ENCODE data around the gene PANX2.
A peak's percentile ranks its signal among the peaks of the same experiment; 100 is the strongest.
"Not testable (repeated sequence)": the region's sequence is repeated elsewhere in the genome, so short reads cannot be mapped to it uniquely, and the experiment has no call there.

PANX2 gene

DNA sequence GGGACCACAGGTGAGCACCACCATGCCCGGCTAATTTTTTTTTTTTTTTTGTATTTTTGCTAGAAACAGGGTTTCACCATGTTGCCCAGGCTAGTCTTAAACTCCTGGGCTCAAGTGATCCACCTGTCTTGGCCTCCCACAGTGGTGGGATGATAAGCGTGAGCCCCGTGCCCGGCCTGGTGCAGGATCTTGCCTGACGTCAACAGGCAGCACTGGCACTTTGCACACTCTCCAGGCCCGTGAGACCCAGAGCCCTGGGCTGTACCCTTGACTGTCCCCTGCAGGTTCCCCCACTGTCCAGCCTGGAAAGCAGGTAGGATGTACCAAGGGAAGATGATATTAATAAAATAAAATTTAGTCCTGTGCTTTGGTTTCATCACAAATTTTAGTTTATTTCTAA is 29.1 kb upstream of the PANX2 start:
- no peak overlapping the region for H3K4me3 ChIP-seq (ENCODE audit: control insufficient read depth, low read depth, low read length)
- TF ChIP-seq, protein P1, sequence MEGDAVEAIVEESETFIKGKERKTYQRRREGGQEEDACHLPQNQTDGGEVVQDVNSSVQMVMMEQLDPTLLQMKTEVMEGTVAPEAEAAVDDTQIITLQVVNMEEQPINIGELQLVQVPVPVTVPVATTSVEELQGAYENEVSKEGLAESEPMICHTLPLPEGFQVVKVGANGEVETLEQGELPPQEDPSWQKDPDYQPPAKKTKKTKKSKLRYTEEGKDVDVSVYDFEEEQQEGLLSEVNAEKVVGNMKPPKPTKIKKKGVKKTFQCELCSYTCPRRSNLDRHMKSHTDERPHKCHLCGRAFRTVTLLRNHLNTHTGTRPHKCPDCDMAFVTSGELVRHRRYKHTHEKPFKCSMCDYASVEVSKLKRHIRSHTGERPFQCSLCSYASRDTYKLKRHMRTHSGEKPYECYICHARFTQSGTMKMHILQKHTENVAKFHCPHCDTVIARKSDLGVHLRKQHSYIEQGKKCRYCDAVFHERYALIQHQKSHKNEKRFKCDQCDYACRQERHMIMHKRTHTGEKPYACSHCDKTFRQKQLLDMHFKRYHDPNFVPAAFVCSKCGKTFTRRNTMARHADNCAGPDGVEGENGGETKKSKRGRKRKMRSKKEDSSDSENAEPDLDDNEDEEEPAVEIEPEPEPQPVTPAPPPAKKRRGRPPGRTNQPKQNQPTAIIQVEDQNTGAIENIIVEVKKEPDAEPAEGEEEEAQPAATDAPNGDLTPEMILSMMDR (IDR thresholded peaks at IDR 0.05; ENCODE audit: control insufficient read depth, insufficient read depth, low read depth, low read length, missing control alignments): no peak

DNA sequence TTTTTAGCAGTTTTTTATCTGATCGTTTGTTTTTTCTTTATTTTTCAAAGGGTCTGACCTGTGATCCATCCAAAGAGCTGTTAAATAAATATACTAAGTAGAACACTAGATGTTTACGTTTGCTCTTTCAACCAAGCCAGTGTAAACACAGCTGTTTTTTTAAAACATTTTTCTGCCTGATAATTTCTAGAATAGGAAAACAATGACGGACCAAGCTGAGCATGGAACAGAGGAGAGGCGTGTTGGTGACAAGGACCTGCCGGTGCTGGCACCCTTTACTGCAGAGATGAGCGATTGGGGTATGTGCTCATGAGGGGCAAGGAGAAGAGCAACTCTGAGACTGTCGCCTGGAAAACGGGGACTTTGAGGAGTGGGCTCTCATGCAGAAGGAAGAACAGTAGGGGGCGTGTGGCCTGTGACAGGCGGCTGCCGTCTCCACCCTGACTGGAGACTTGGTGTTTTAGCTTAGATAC is 28.6 kb upstream of the PANX2 start:
- TF ChIP-seq, protein P1 (IDR thresholded peaks at IDR 0.05; ENCODE audit: control insufficient read depth, insufficient read depth, low read depth, low read length, missing control alignments): no peak
- no peak for DNase-seq (ENCODE audit: low read depth)
- no peak overlapping the region for H3K4me3 ChIP-seq (ENCODE audit: control insufficient read depth, low read depth, low read length)

More for the DNA sequence above, 29.1 kb upstream of the PANX2 start:
- no peak for DNase-seq (ENCODE audit: low read depth)

DNA sequence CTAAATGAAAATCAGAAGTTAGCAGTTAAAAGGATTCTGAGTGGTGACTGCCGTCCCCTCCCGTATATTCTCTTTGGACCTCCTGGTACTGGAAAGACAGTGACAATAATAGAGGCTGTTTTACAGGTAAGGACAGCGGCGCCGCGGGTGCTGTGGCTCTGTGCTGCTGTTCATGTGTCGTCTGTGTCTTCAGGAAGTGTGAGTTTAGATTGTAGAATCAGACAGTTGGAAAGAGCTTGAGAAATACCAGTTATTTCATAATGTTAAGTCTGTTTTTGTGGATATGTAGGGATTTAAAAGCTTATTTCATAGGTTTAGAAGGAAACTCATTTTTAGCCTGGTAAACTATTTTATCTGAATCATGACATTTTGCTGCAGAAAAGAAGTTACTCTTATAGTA is 27.4 kb upstream of the PANX2 start:
- no peak for DNase-seq (ENCODE audit: low read depth)
- H3K4me3 ChIP-seq (ENCODE audit: control insufficient read depth, low read depth, low read length): no peak overlapping the region
- TF ChIP-seq, protein P1 (IDR thresholded peaks at IDR 0.05; ENCODE audit: control insufficient read depth, insufficient read depth, low read depth, low read length, missing control alignments): no peak

DNA sequence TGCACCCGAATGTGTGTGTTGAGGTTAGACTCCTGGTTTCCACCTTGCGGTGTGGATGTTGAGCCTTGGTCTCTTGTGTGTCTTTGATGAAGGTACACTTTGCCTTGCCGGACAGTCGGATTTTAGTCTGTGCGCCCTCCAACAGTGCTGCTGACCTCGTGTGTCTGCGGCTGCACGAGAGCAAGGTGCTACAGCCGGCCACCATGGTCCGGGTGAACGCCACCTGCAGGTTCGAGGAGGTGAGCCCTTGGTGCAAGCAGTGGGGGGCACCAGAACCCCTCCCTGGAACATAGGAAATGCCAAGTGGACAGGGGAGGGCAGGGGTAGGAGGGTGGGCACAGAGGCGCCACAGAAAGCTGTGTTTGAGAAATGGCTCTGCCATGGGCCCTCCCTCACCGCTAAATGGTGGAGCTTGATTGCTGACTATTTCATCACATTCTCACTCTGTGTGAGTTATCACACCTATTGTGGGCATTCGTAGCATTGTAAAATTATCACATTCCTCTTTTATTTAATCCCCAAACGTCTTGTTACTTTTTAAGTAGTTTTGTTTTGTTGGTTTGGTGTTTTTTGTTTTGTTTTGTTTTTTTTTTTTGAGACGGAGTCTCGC is 26.4 kb upstream of the PANX2 start:
- no peak overlapping the region for H3K4me3 ChIP-seq (ENCODE audit: control insufficient read depth, low read depth, low read length)
- TF ChIP-seq, protein P1 (IDR thresholded peaks at IDR 0.05; ENCODE audit: control insufficient read depth, insufficient read depth, low read depth, low read length, missing control alignments): no peak
- DNase-seq (ENCODE audit: low read depth): no peak

DNA sequence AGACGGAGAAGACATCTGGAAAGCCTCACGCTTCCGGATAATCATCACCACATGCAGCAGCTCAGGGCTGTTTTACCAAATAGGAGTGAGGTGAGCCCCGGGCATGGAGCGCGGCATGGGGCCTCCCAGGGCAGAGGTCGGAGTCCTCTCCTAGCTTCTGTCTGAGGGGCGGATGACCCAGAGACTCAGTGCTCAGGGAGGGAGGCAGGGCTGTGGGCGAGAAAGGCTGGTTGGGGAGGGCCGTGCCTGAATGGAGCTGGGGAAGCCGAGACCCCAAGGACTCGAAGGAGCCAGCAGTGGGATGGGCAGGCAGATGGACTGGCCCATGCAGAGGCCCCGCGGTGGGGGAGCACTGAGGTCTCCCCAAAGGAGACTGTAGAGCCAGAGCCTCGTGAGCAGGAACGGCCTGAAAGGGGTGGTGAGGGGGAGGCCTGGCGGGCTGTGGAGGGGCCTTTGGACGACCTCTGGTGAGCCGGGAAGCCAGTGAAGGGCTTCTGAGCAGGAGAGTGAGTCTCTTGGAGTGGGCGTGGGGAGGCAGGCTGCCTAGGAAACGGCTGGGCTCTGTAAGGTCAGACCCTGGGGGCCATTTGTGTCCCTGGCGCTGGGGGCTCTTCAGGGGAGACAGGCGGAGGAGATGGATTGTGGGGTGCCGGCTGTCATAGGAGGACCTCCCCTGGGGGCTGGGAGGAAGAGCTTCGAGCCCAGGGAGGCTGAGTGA is 24.7 kb upstream of the PANX2 start:
- no peak overlapping the region for H3K4me3 ChIP-seq (ENCODE audit: control insufficient read depth, low read depth, low read length)
- TF ChIP-seq, protein P1 (IDR thresholded peaks at IDR 0.05; ENCODE audit: control insufficient read depth, insufficient read depth, low read depth, low read length, missing control alignments): no peak
- DNase-seq (ENCODE audit: low read depth): no peak

DNA sequence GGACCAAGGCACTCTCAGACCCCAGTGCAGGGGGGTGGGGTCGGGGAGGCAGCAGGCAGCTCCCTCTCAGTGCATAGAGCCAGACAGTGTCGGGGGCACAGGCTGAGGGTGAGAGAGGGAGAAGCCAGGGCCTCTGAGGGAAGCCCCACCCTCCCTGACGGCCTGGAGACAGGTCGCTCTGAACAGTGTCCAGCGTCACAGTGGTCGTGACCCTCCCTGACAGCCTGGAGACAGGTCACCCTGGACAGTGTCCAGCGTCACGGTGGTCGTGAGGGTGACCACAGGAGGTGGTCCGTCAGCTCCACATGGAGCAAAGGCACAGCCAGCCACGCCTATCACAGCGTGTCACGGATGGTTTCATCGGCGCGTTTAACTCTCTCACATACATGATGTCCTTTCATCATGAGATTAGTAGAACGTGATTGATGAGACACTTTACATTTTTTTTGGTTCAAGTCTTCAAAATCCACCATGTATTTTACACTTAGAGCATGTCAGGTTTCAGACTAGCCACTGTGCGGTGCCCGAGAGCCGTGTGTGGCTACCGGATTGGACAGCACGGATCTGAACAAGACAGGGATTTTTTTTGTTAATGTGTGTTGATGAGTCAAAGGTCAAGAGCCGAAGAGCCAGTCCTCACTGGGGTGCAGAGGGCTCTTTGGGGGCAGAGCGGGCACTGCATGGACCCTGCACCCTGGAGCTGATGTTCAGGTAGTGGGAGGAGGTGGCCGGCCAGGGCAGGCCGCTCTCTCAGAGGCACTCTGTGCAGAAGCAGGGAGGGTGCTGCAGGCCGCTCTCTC is 23.9 kb upstream of the PANX2 start:
- H3K4me3 ChIP-seq (ENCODE audit: control insufficient read depth, low read depth, low read length): no peak overlapping the region
- TF ChIP-seq, protein P1 (IDR thresholded peaks at IDR 0.05; ENCODE audit: control insufficient read depth, insufficient read depth, low read depth, low read length, missing control alignments): peak; percentile 97
- DNase-seq (ENCODE audit: low read depth): peak; percentile 24

DNA sequence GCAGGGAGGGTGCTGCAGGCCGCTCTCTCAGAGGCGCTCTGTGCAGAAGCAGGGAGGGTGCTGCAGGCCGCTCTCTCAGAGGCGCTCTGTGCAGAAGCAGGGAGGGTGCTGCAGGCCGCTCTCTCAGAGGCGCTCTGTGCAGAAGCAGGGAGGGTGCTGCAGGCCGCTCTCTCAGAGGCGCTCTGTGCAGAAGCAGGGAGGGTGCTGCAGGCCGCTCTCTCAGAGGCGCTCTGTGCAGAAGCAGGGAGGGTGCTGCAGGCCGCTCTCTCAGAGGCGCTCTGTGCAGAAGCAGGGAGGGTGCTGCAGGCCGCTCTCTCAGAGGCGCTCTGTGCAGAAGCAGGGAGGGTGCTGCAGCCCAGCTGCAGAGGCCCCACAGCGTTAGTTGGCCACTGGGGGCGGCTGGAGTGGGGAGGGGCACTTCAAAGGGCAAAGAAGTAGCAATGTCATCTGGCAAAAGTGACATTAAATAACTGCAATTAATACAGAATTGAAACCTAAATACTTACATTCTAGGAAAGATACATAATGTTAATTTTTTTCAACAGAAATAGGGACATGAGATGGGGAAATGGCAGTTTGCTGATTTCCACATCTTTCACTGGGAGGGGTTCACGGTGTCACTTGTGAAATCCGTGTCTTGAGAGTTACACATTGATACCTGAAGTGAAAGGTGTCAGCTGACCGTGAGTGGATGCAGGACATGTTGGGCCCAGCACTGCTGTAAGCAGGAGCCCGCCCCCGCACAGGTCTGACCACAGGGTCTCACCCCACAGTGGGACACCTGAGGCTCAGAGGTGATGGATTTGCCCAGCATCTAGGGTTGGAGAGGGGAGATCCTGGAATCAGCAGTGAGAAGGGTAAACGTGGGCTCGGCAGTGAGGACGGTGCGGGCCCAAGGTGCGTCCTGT is 23.0 kb upstream of the PANX2 start:
- not testable (repeated sequence) for H3K4me3 ChIP-seq (ENCODE audit: control insufficient read depth, low read depth, low read length); DNase-seq (ENCODE audit: low read depth)

All from AG09309 (cell line).